Keratinocyte (primary cell): Measurements from ENCODE around the gene WDR77. TPM values are rescaled to one million over a fixed set of nuclear protein-coding genes. Genes with fewer than 3 reads are reported as not detected.

Experiments
- DNase-seq: peaks from one replicate; pipeline ENCODE4 v3.0.0-alpha.2; 2011; ENCODE audit warnings: low read depth, missing footprints, low spot score
- FAIRE-seq: peaks from 2 replicates; lab custom pipeline; 2011; peaks lifted over from hg19 to GRCh38; lab: Jason Lieb, UNC
- H2AFZ ChIP-seq: 2 replicates; pipeline ENCODE4 v1.6.0; 2012; ENCODE audit warnings: low read length, control low read depth, inconsistent platforms; ENCODE audit not compliant: control insufficient read depth
- H3K27ac ChIP-seq: 2 replicates; pipeline ENCODE4 v1.5.1; 2011; ENCODE audit warnings: low read length; ENCODE audit not compliant: control insufficient read depth, insufficient read depth
- H3K27me3 ChIP-seq: 3 replicates; pipeline ENCODE4 v1.6.0; 2011; ENCODE audit warnings: low read length; ENCODE audit not compliant: control insufficient read depth, insufficient read depth; ENCODE audit errors: extremely low read depth
- H3K36me3 ChIP-seq, 2 experiments: 2 replicates in 1 of 2; 3 replicates in 1 of 2; pipeline ENCODE4 v1.5.1; 2011; ENCODE audit warnings: low read length in 2 of 2, mild to moderate bottlenecking in 1 of 2; ENCODE audit not compliant: control insufficient read depth in 2 of 2, insufficient read depth in 2 of 2; ENCODE audit errors: extremely low read depth in 1 of 2
- H3K4me1 ChIP-seq: 3 replicates; pipeline ENCODE4 v1.5.1; 2011; ENCODE audit warnings: low read length; ENCODE audit not compliant: control insufficient read depth, insufficient read depth; ENCODE audit errors: extremely low read depth
- H3K4me2 ChIP-seq: 3 replicates; pipeline ENCODE4 v1.6.0; 2011; ENCODE audit warnings: low read depth, low read length; ENCODE audit not compliant: control insufficient read depth, insufficient read depth; ENCODE audit errors: extremely low read depth
- H3K4me3 ChIP-seq, 3 experiments: fragments of 200-600 bp in 1 of 3; sonication (generic) in 1 of 3; 2 replicates in 2 of 3; 3 replicates in 1 of 3; pipeline ENCODE4 v1.5.1; 2011 to 2016; ENCODE audit warnings: low read length in 3 of 3, mild to moderate bottlenecking in 3 of 3, control low read depth in 2 of 3, inconsistent platforms in 1 of 3, low read depth in 1 of 3, mixed read lengths in 1 of 3, mixed run types in 1 of 3, moderate library complexity in 1 of 3; ENCODE audit not compliant: control insufficient read depth in 2 of 3, insufficient read depth in 2 of 3; ENCODE audit errors: extremely low read depth in 1 of 3
- H3K79me2 ChIP-seq: 2 replicates; pipeline ENCODE4 v1.6.0; 2012; ENCODE audit warnings: low read length; ENCODE audit not compliant: control insufficient read depth, insufficient read depth
- H3K9ac ChIP-seq: 3 replicates; pipeline ENCODE4 v1.6.0; 2011; ENCODE audit warnings: low read length; ENCODE audit not compliant: control insufficient read depth, insufficient read depth; ENCODE audit errors: extremely low read depth
- H3K9me1 ChIP-seq: 3 replicates; pipeline ENCODE4 v1.6.0; 2011; ENCODE audit warnings: low read length; ENCODE audit not compliant: control insufficient read depth, insufficient read depth; ENCODE audit errors: extremely low read depth
- H3K9me3 ChIP-seq: 2 replicates; pipeline ENCODE4 v1.5.1; 2012; ENCODE audit warnings: low read depth, low read length; ENCODE audit not compliant: control insufficient read depth
- H4K20me1 ChIP-seq: 3 replicates; pipeline ENCODE4 v1.6.0; 2011; ENCODE audit warnings: low read length; ENCODE audit not compliant: control insufficient read depth, insufficient read depth; ENCODE audit errors: extremely low read depth
- EZH2 ChIP-seq: IDR thresholded peaks from one replicate; pipeline ENCODE4 v1.6.1; 2012; ENCODE audit warnings: inconsistent platforms, mild to moderate bottlenecking, low read length, moderate library complexity
- dilution Hi-C: fragments of 300-500 bp; cut with MboI; formaldehyde crosslinking; loops from one replicate; pipeline ENCODE4 v1.7.0; 2020; ENCODE audit warnings: low sequenced_read_pairs; ENCODE audit not compliant: extremely low pct_ligation_motif_present
- polyA plus RNA-seq, 5 experiments: library from polyadenylated mRNA; depleted of rRNA in 3 of 5; stranded (reverse) in 3 of 5; stranded (forward) in 1 of 5; unstranded in 1 of 5; fragments of >200 nt; gene quantifications; 1 replicate in 1 of 5; 2 replicates in 3 of 5; 3 replicates in 1 of 5; pipeline versions ENCODE4 v1.2.1 to v1.2.3, GENCODE V29; 2011 to 2012; ENCODE audit warnings: missing spikeins in 2 of 5, low read depth in 1 of 5, low replicate concordance in 1 of 5
- TF ChIP-seq, protein P1 (sequence below), 3 experiments: IDR thresholded peaks in 1 of 3; conservative IDR thresholded peaks in 1 of 3; optimal IDR thresholded peaks in 1 of 3; 2 replicates in 2 of 3; 3 replicates in 1 of 3; pipeline versions ENCODE3 to v1.5.1; 2011; ENCODE audit warnings: low read length in 3 of 3, mild to moderate bottlenecking in 3 of 3, moderate library complexity in 2 of 3, control low read depth in 1 of 3, inconsistent platforms in 1 of 3; ENCODE audit not compliant: insufficient read depth in 2 of 3; ENCODE audit errors: extremely low read depth in 1 of 3

WDR77 gene
- polyA plus RNA-seq, 1 donor (not counting 4 experiments of a cell fraction or from before 2014, with no cell fraction given) = 110 TPM

DNA sequence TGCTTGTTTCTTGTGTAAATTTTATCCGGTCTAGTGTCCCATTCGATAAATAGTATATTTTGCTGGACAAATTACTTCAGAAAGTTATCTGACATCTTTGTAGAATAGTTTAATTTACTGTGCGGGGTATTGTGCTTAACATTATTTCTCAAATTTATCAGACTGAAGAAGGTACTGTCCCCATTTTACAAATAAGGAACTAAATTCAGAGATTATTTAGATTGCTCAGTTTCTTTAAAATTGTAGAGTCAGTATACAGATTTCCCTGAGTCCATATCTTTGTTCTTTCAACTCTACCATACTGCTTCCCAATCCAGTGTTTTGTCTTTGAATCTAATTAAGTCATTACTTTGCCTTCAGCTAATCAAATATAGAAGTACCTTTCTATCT is 6.6 kb upstream of the WDR77 start:
- no peaks in the 10 kb centered on the region for H3K27me3 ChIP-seq
- DNase-seq = no peak
- FAIRE-seq = no peak
- H3K79me2 ChIP-seq = peaks cover 42% of the 10 kb centered on the region
- H2AFZ ChIP-seq = no peak overlapping the region
- no peak overlapping the region for H3K4me2 ChIP-seq
- no peak overlapping the region for H3K4me3 ChIP-seq
- H3K27ac ChIP-seq = no peak overlapping the region
- H3K9me3 ChIP-seq = no peaks in the 10 kb centered on the region
- dilution Hi-C loops = no loop called here
- H4K20me1 ChIP-seq = no peaks in the 10 kb centered on the region
- peaks cover 6 to 22% of the 10 kb centered on the region in 2 experiments for H3K36me3 ChIP-seq
- H3K9ac ChIP-seq = no peak overlapping the region
- no peaks in the 10 kb centered on the region for H3K9me1 ChIP-seq
- TF ChIP-seq EZH2 = no peak
- TF ChIP-seq, protein P1, sequence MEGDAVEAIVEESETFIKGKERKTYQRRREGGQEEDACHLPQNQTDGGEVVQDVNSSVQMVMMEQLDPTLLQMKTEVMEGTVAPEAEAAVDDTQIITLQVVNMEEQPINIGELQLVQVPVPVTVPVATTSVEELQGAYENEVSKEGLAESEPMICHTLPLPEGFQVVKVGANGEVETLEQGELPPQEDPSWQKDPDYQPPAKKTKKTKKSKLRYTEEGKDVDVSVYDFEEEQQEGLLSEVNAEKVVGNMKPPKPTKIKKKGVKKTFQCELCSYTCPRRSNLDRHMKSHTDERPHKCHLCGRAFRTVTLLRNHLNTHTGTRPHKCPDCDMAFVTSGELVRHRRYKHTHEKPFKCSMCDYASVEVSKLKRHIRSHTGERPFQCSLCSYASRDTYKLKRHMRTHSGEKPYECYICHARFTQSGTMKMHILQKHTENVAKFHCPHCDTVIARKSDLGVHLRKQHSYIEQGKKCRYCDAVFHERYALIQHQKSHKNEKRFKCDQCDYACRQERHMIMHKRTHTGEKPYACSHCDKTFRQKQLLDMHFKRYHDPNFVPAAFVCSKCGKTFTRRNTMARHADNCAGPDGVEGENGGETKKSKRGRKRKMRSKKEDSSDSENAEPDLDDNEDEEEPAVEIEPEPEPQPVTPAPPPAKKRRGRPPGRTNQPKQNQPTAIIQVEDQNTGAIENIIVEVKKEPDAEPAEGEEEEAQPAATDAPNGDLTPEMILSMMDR (optimal IDR thresholded peaks at IDR 0.05 in 1 of 3, IDR thresholded peaks at IDR 0.05 in 1 of 3, conservative IDR thresholded peaks at IDR 0.05 in 1 of 3; ENCODE audit: extremely low read depth in 1 of 3, insufficient read depth in 2 of 3, low read length in 3 of 3) = no peak
- peaks cover 7% of the 10 kb centered on the region for H3K4me1 ChIP-seq

DNA sequence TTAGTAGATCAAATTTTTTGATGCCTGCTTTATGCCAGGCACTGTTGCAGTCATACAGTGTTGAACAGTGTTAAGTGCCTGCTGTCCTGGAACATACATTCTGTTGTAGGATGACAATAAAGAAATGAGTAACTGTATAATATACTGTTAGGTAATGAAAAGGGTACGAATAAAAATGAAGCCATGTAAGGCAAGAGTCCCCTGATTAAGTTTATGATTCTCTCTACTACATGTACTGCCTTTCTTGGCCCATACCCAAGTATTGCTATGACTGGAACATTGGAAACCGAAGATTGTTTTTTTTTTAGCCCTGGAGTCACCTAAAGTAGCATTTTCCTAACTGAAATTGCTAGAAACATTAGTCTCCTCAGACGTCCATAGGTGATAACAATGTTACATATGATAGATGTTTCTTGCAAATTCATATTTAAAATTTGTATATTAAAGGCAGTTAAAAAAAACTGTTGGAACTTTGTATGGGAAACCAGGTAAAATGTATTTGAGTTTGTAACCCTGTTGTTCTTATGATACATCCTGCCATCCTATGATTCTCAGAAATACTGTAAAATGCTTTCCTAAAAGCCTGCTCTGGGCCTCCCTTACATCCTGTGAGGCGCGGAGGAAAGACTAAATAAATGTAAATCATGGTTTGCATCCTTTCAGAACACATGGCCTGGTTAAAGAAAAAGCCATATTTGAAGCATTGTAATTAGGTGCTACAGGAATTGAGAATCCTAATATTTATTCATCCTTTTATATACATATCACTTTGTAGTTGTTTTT is 6.0 kb upstream of the WDR77 start:
- Histone ChIP-seq H3K4me1 (peaks cover 12% of the 10 kb centered on the region), H3K4me2 (no peak overlapping the region), H3K27ac (no peak overlapping the region), H3K9ac (no peak overlapping the region), H3K79me2 (peaks cover 48% of the 10 kb centered on the region), H3K27me3 (no peaks in the 10 kb centered on the region), H3K9me1 (no peaks in the 10 kb centered on the region), H3K36me3 (peaks cover 6 to 22% of the 10 kb centered on the region in 2 experiments), H2AFZ (no peak overlapping the region), H4K20me1 (no peaks in the 10 kb centered on the region), H3K4me3 (no peak overlapping the region), H3K9me3 (no peaks in the 10 kb centered on the region)
- TF ChIP-seq EZH2 = no peak
- TF ChIP-seq, protein P1 (optimal IDR thresholded peaks at IDR 0.05 in 1 of 3, IDR thresholded peaks at IDR 0.05 in 1 of 3, conservative IDR thresholded peaks at IDR 0.05 in 1 of 3; ENCODE audit: extremely low read depth in 1 of 3, insufficient read depth in 2 of 3, low read length in 3 of 3) = no peak
- dilution Hi-C loops = no loop called here
- no peak for FAIRE-seq
- no peak for DNase-seq
